GM12878 (cell line): Measurements from ENCODE around the gene LRP4. TPM values are rescaled to one million over a fixed set of nuclear protein-coding genes. Genes with fewer than 3 reads are reported as not detected.

ENCODE experiments used
- CBX5 ChIP-seq: sonication (generic); IDR thresholded peaks from 2 replicates; pipeline ENCODE4 v1.6.1; 2016; ENCODE audit warnings: low read depth, moderate library complexity, mild to moderate bottlenecking, inconsistent platforms
- CHD2 ChIP-seq: IDR thresholded peaks from 2 replicates; pipeline ENCODE4 v1.6.1; 2011; ENCODE audit warnings: low read depth, low read length, improper control_type of control experiment, borderline replicate concordance
- E2F8 ChIP-seq: fragments of 450-650 bp; IDR thresholded peaks from 2 replicates; pipeline ENCODE4 v1.6.1; 2018; ENCODE audit warnings: mild to moderate bottlenecking, low read depth, moderate library complexity; ENCODE audit not compliant: partially characterized antibody
- HDAC2 ChIP-seq: fragments of 200-600 bp; sonication (generic); IDR thresholded peaks from 2 replicates; pipeline ENCODE4 v1.6.1; 2017
- IKZF1 ChIP-seq: fragments of 450-650 bp; conservative IDR thresholded peaks from 2 replicates; pipeline ENCODE4 v1.6.1; 2017; ENCODE audit warnings: antibody characterized with exemption, mild to moderate bottlenecking
- NR2C1 ChIP-seq: fragments of 450-650 bp; IDR thresholded peaks from 2 replicates; pipeline ENCODE4 v1.6.1; 2017; ENCODE audit warnings: antibody characterized with exemption, mild to moderate bottlenecking, moderate library complexity
- POLR2A ChIP-seq: IDR thresholded peaks from 2 replicates; pipeline ENCODE4 v1.6.1; 2011; ENCODE audit warnings: low read depth, mild to moderate bottlenecking, low read length
- POU2F2 ChIP-seq: IDR thresholded peaks from 3 replicates; pipeline ENCODE4 v1.6.1; 2011; ENCODE audit warnings: low read depth, mild to moderate bottlenecking, low read length, borderline replicate concordance
- STAT1 ChIP-seq: fragments of 450-650 bp; conservative IDR thresholded peaks from 2 replicates; pipeline ENCODE4 v1.6.1; 2014; ENCODE audit warnings: antibody characterized with exemption, mild to moderate bottlenecking
- TCF7 ChIP-seq: IDR thresholded peaks from 2 replicates; pipeline ENCODE4 v1.6.1; 2014; ENCODE audit warnings: antibody characterized with exemption, borderline replicate concordance
- polyA plus RNA-seq, 11 experiments: library from polyadenylated mRNA; depleted of rRNA in 4 of 11; unstranded in 6 of 11; stranded (reverse) in 5 of 11; fragments of >200 nt; fragmentation: Nextera tagmentation in 4 of 11; fragmentation: Illumina TruSeq in 1 of 11; extraction: Ambion mirVana in 4 of 11; extraction: Trizol in 1 of 11; gene quantifications; 1 replicate in 1 of 11; 2 replicates in 10 of 11; pipeline versions ENCODE4 v1.2.1 to v1.2.3, GENCODE V29; 2011 to 2016; ENCODE audit warnings: inconsistent platforms in 2 of 11, missing spikeins in 2 of 11, low read depth in 1 of 11
- total RNA-seq, 4 experiments: library from RNA; depleted of rRNA in 3 of 4; stranded (reverse); fragments of >200 nt in 3 of 4; fragmentation: Illumina TruSeq in 1 of 4; extraction: Trizol in 1 of 4; gene quantifications; 2 replicates each; pipeline versions ENCODE4 v1.2.1 to v1.2.3, GENCODE V29; 2013 to 2021
- TF ChIP-seq, protein P1 (sequence below): IDR thresholded peaks from 2 replicates; pipeline ENCODE4 v1.6.1; 2012; ENCODE audit warnings: low read depth, low read length, improper control_type of control experiment
- TF ChIP-seq, protein P2 (sequence below): fragments of 450-650 bp; IDR thresholded peaks from 2 replicates; pipeline ENCODE4 v1.6.1; 2017; ENCODE audit warnings: antibody characterized with exemption, mild to moderate bottlenecking, moderate library complexity
- TF ChIP-seq, protein P3 (sequence below): fragments of 450-650 bp; IDR thresholded peaks from 2 replicates; pipeline ENCODE4 v1.6.1; 2017; ENCODE audit warnings: mild to moderate bottlenecking, low read depth, inconsistent platforms; ENCODE audit not compliant: poor library complexity, severe bottlenecking

LRP4 gene
- total and polyA plus RNA-seq, 10 of the 15 experiments (the other 5 are each of a cell fraction or from before 2014, with no cell fraction given) = under 0.01 to 0.06 (median 0.03) TPM; not detected in 6

DNA sequence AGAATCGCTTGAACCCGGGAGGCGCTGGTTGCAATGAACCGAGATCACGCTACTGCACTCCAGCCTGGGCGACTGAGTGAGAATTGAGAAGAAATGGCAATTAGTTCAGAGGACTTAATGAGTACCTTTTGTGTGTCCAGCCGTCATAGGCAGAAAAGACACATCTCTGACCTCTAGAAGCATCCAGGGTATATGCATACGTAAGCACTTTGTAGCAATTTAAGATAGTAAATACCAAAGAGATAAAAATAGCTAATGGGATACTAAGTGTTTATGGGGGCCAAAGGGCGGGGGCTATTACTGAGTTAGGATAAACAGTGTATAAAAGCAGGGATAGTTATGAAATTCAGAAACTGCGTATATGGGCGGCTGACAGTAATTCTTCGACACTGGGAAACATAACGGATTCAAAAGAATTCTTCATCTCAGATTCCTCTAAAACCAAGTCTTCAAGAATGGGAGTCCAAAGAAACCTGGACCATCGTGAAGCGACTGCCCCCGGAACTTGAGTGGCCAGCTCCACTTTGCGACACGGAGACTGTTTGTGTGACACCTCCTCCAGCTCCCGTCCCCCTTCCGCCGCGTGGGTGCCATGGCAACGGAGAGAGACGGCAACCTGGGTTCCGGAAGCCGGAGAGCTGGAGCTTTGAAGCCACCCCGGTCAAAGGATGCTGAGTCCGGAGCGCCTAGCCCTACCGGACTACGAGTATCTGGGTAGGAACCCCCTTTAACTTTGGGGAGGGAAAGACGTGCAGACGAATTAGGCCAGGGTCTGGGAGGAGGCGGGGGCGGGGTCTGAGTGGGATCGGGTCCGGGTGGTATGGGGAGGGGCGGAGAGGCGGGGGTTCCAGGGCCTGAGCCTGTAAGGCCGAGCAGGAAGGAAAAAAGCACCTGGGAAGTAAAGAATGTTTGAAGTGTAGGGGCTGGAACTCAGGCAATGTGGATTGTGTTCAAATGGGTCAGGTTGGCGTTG lies 18.1 kb upstream of the LRP4 start, which contains the start of gene CSTPP1 (continued):
- TF ChIP-seq POLR2A (peak; percentile 62), CBX5 (peak; percentile 94), TCF7 (peak; percentile 53; the same call in 1 of the 2 replicates), IKZF1 (peak; percentile 59), E2F8 (peak; percentile 31), CHD2 (peak; percentile 65; the same call in 1 of the 2 replicates), HDAC2 (no peak), POU2F2 (peak; percentile 71; the same call in 1 of the 3 replicates), NR2C1 (peak; percentile 35; the same call in 1 of the 2 replicates), STAT1 (peak; percentile 97; the same call in 1 of the 2 replicates)
- TF ChIP-seq, protein P1, sequence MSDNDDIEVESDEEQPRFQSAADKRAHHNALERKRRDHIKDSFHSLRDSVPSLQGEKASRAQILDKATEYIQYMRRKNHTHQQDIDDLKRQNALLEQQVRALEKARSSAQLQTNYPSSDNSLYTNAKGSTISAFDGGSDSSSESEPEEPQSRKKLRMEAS = peak; percentile 42; the same call in 1 of the 2 replicates
- TF ChIP-seq, protein P2, sequence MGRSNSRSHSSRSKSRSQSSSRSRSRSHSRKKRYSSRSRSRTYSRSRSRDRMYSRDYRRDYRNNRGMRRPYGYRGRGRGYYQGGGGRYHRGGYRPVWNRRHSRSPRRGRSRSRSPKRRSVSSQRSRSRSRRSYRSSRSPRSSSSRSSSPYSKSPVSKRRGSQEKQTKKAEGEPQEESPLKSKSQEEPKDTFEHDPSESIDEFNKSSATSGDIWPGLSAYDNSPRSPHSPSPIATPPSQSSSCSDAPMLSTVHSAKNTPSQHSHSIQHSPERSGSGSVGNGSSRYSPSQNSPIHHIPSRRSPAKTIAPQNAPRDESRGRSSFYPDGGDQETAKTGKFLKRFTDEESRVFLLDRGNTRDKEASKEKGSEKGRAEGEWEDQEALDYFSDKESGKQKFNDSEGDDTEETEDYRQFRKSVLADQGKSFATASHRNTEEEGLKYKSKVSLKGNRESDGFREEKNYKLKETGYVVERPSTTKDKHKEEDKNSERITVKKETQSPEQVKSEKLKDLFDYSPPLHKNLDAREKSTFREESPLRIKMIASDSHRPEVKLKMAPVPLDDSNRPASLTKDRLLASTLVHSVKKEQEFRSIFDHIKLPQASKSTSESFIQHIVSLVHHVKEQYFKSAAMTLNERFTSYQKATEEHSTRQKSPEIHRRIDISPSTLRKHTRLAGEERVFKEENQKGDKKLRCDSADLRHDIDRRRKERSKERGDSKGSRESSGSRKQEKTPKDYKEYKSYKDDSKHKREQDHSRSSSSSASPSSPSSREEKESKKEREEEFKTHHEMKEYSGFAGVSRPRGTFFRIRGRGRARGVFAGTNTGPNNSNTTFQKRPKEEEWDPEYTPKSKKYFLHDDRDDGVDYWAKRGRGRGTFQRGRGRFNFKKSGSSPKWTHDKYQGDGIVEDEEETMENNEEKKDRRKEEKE = 0 out of 2 replicates have a peak, but pooled peaks have one; percentile 25
- TF ChIP-seq, protein P3, sequence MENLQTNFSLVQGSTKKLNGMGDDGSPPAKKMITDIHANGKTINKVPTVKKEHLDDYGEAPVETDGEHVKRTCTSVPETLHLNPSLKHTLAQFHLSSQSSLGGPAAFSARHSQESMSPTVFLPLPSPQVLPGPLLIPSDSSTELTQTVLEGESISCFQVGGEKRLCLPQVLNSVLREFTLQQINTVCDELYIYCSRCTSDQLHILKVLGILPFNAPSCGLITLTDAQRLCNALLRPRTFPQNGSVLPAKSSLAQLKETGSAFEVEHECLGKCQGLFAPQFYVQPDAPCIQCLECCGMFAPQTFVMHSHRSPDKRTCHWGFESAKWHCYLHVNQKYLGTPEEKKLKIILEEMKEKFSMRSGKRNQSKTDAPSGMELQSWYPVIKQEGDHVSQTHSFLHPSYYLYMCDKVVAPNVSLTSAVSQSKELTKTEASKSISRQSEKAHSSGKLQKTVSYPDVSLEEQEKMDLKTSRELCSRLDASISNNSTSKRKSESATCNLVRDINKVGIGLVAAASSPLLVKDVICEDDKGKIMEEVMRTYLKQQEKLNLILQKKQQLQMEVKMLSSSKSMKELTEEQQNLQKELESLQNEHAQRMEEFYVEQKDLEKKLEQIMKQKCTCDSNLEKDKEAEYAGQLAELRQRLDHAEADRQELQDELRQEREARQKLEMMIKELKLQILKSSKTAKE = peak; percentile 34
